NCI-H460 (cell line): ENCODE results near the gene PSME3IP1. TPM values are rescaled to one million over a fixed set of nuclear protein-coding genes. Genes with fewer than 3 reads are reported as not detected.
"Not testable (repeated sequence)": the region's sequence is repeated elsewhere in the genome, so short reads cannot be mapped to it uniquely, and the experiment has no call there.

Source experiments
- DNase-seq: peaks from one replicate; pipeline ENCODE4 v3.0.0-alpha.2; 2016; ENCODE audit warnings: low read depth; ENCODE audit errors: extremely low read depth
- total RNA-seq: library from RNA; depleted of rRNA; stranded (reverse); fragments of >200 nt; shearing (Covaris generic); gene quantifications from 2 replicates; pipeline ENCODE4 v1.2.3, GENCODE V29; 2014

Gene PSME3IP1
- total RNA-seq, 1 experiment from 2014 or later: 150 TPM

GRCh38 chr16:57200321-57200720 lies 14.5 kb upstream of the PSME3IP1 start:
- not testable (repeated sequence) for DNase-seq

- DNase-seq: no peak
Observed at GRCh38 chr16:57196753-57197152, 10.9 kb upstream of the PSME3IP1 start.

GRCh38 chr16:57196286-57196685 lies 10.4 kb upstream of the PSME3IP1 start:
- no peak for DNase-seq

GRCh38 chr16:57194512-57194911 lies 8.7 kb upstream of the PSME3IP1 start:
- peak; percentile 90 for DNase-seq

GRCh38 chr16:57192720-57193486 lies 7.1 kb upstream of the PSME3IP1 start:
- no peak for DNase-seq

- DNase-seq: no peak
Observed at GRCh38 chr16:57192146-57192545, 6.3 kb upstream of the PSME3IP1 start.

- DNase-seq: no peak
Observed at GRCh38 chr16:57191056-57191571, 5.3 kb upstream of the PSME3IP1 start.

- no peak for DNase-seq
Observed at GRCh38 chr16:57190136-57190535, 4.3 kb upstream of the PSME3IP1 start.

- not testable (repeated sequence) for DNase-seq
Observed at GRCh38 chr16:57189527-57189926, 3.7 kb upstream of the PSME3IP1 start.

- DNase-seq: no peak
Observed at GRCh38 chr16:57188711-57189002, 2.8 kb upstream of the PSME3IP1 start.

- DNase-seq: not testable (repeated sequence)
Observed at GRCh38 chr16:57187902-57188710, 2.3 kb upstream of the PSME3IP1 start.

GRCh38 chr16:57186872-57187854 lies 1.3 kb upstream of the PSME3IP1 start:
- DNase-seq: no peak

- DNase-seq: no peak
Observed at GRCh38 chr16:57185446-57185944, 344 bp downstream of the PSME3IP1 start.

- DNase-seq: no peak
Observed at GRCh38 chr16:57184887-57185445, 873 bp downstream of the PSME3IP1 start.

GRCh38 chr16:57184113-57184512 lies 1.7 kb downstream of the PSME3IP1 start:
- no peak for DNase-seq

GRCh38 chr16:57179215-57179828 lies 6.5 kb downstream of the PSME3IP1 start:
- no peak for DNase-seq

- DNase-seq: no peak
Observed at GRCh38 chr16:57178793-57179212, 7.0 kb downstream of the PSME3IP1 start.

GRCh38 chr16:57178196-57178595 lies 7.6 kb downstream of the PSME3IP1 start:
- no peak for DNase-seq

GRCh38 chr16:57175896-57176295 lies 9.9 kb downstream of the PSME3IP1 start:
- no peak for DNase-seq
